Pons (tissue), 1 donor: ENCODE data around the gene AKR1C3.
"Not testable (repeated sequence)": the region's sequence is repeated elsewhere in the genome, so short reads cannot be mapped to it uniquely, and the experiment has no call there.

ENCODE experiments used
- DNase-seq: peaks from one replicate; pipeline ENCODE4 v3.0.0-alpha.2; 2016; ENCODE audit warnings: low spot score

The AKR1C3 gene

DNA sequence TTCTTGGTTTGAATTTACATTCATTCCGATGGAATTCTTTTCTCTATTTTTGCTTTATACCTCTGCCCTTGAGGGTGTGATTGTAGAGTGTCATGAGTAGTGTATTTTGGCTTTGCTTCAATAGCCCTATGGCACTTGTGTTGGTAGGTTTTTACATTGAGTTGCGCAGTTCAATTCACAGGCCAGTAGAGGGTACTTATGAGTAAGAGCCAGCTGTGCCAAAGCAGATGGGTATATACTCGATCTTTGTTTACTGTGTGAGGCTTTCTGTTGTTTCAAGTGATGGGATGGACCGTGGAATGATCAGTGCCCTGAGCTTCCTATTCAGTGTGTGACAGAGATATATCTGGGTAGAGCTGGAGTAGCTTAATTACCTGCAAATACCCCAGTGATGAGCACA is 4.3 kb upstream of the AKR1C3 start:
- no peak for DNase-seq

DNA sequence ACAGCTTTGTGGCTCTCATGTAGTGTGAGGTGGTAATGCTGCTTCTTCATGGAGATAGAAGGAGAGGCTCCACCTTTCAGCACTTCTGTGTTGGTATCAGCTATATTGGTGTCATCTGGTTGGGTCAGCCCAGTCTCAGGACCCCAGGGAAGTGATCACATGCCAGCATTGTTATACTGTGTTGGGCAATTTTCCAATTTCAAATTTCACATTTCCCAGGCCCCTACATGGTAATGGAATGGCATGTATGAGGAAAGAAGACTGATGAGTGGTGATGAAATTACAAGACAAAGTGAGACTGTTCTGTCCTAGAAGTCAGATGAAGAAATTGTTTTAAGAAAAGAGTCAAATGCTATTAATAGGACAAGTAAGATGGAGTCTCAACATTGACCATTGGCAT is 3.7 kb upstream of the AKR1C3 start:
- no peak for DNase-seq

DNA sequence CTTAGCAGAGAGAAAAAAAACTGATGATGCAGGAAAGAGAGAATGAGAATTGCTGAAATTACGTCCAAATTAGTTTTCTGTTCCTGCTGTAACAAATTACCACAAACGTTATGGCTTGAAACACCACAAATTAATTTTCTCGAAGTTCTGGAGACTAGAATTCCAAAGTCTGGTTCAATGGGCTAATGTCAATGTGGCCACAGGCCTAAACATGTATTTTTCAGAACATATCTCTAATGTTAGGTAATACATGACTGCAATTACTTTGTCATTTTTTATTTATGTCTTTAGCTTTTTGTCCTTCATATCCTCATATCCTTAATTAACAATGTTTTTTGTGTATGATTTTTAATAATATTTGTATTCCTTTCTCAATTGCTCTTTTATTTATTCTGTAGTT is 3.0 kb upstream of the AKR1C3 start:
- no peak for DNase-seq

DNA sequence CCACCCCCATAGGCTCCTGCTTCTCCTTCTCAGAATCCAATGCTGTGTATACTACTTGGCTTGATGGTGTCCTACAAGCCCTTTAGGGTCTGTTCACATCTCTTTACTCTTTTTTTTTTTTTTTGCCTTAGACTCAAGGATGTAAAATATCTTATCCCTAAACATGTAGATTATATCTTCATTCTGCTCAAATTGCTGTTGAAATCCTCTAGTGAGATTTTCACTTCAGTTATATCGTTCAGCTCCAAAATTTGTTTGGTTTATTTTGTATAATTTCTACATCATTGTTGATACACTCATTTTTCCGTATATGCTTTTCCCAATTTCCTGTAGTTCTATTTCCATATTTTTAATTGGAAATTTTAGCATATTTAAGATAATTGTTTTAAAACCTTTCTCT is 1.8 kb upstream of the AKR1C3 start:
- no peak for DNase-seq

DNA sequence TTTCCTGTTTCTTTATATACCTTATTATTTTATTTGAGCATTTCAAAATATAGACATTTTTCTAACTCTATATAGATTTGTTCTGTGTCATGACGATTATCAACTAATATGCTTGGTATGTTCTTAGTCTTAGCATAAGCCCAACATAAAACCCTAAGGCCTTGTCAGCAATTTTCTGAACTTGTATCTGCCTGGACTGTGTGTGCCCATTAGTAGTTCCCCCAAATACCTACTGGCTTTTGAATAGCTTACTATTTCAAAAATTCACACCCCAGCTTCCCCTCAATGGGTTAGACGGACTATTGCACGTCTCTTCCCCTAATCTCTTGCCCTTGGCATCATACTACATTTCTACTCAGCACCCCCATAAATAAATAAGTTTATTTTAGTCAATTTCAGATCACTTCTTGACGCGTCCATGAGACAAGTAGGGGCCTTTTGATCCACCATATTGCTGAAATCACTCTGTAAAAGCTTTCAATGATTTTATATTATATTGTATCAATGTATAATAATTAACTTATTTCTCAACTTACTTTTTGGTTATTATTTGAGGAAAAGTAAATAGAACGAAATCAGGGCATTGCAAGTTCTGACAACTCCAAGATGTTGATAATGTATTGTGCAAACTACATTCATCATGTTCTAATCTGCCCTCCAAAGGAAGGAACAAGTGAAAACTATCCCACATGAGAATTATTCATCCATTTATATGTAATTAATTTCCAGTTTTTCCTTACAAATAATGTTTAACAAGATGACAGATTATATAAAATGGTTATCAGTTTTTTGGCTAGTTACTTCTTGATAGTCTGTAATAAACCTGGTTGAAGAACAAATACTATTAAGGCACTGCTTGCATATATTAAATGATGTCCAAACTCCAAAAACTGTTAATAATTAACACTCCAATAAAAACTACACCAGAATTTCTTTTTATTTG is 1.1 kb upstream of the AKR1C3 start:
- DNase-seq, result no peak

DNA sequence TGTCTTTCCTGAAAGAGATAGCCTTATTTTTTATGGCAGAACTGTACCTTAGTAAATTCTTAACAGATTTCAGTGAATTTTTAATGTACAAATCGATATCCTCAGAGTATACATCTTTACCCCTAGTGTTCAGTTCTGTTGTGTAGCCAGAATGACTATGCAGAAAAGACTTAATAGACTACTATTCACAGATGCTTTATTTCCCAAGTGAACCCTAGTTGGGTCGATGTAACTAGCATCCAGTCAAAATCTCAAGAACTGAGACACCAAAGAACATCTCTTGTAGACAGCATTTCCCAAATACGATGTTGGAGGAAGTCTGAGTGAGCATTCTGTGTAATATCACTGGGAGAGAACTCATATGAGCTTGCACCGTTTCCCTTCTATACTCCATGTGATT is 1.5 kb downstream of the AKR1C3 start:
- no peak for DNase-seq

DNA sequence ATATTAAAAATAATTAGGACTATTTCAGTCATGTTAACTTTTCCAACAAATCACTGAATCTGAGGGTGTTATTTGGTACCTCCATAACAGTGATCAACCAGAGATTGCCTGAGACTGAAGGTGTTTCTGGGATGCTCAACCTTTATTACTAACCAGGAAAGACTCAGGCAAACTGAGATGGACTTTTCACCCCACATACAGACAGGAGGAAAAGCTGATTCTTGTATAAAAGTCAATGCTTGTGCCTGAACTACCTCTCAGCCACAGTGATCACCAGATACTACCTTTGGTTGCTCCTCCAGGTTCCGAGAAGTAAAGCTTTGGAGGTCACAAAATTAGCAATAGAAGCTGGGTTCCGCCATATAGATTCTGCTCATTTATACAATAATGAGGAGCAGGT is 1.9 kb downstream of the AKR1C3 start:
- DNase-seq, result no peak

DNA sequence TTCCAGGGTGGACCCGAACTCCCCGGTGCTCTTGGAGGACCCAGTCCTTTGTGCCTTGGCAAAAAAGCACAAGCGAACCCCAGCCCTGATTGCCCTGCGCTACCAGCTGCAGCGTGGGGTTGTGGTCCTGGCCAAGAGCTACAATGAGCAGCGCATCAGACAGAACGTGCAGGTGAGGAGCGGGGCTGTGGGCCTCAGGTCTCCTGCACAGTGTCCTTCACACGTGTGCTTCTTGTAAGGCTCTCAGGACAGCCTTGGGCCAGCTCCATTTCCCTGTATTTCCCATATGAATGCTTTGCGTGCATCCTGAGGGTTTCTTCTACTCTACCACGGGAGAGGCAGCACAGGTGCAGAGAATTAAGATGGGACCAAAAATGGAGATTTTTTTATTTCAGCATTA is 8.3 kb downstream of the AKR1C3 start:
- DNase-seq, result not testable (repeated sequence)

DNA sequence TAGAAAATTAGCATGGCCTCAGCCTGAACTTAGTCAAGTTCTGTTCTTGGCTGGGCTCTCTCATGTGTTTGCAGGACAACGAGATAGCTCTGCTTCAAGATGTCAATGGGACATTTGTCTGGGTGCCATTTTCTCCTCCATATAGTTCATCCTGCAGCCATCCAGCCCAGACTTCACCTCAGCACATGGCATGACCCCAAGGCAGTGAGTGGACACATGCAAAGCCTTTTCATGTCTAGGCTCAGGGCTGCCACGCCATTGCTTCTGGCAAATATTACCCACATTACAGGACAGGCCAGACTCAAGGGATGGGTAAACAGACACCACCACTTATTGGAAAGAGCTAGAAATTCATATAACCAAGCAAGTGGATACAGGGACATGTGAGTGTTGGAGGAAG is 9.3 kb downstream of the AKR1C3 start:
- DNase-seq, result no peak

DNA sequence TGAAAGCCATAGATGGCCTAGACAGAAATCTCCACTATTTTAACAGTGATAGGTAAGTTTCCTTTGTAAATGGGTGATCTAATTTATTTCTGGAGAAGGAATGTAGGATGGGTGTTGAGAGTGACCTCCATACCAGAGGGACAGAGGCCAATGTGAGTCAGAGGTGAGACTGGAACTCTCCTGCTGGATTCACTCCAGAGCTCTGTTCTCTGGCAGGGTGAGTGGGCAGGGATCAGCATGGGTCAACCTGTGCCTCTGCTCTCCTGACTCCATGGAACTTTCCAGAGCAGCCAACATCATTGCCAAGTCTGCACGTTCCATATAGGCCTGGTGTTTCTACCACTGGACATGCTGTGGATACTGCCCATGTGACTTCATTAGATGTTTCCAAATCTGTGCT is 11.4 kb downstream of the AKR1C3 start:
- no peak for DNase-seq

DNA sequence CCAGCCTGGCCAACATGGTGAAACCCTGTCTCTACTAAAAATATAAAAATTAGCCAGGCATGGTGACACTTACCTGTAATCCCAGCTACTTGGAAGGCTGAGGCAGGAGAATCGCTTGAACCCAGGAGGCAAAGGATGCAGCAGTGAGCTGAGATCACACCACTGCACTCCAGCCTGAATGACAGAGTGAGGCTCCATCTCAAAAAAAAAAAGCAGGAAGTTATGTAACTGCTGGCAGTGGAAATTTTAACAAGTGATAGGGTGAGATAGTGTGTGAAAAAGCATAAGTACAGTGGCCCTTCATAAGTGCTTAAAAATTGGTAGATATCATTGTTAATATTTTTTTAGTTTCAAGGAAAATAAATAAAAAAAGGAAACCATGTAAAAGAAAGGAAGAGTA is 12.3 kb downstream of the AKR1C3 start:
- DNase-seq, result no peak

DNA sequence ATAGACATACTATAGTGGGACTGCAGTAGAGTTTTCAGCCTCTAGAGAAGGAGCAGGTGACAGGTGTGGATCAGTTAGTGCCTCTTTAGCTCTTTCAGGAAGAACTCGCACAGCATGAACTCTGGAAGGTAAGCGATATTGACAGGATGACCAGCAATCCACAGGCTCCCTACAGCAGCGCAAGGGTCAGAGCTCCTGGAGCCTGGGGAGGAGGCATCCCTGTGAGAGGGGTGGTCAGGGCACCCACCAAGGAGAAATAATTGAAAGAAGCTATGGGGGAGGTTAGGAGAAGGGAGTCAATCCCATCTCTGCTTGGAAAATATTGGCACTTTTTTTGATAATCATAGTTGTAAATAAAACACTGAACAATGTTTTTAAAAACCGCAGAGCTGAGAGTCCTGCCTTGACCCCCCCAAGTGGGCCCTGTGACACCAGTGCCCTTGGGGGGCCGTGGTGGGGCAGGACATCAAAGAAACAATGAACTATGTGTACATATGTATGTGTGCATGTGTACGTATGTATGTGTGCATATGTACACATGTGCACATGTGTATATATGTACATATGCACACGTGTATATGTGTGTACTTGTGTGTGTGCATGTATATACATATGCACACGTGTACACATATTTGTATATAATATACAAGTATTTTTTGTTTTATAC is 13.8 kb downstream of the AKR1C3 start:
- DNase-seq, result no peak

DNA sequence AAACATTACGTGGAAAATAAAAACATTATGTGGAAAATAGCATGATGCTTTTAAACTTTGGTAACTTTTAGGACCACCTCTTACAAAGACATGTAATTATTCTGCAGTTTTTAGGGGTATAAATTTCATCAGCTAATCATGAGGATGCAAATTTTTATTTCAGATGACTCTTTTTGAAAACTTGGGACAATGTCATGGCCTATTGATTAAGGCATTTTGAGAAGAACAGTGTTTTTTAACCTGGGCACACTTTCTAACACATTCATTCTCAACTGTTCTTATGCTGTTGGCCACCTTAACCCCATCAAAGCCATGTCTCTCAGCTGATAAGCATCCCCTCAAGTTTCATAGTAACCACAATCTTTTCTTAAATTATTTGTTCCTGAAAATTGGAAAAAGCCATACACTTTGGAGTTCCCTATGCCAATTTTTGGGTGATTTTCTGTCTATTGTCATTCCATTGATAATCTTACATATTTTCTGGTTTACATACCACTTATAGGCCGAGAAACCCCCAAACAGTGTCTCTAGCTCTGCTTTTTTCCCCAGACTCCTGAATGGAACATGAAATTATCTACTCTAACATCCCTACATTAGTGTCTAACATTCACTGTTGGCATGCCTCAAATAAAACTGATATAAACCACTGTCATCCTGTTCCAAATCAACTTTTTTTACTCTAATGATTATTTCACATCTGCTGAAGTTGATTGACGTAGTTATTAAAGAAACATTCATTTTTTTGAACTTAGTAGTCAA is 14.6 kb downstream of the AKR1C3 start:
- DNase-seq, result no peak

DNA sequence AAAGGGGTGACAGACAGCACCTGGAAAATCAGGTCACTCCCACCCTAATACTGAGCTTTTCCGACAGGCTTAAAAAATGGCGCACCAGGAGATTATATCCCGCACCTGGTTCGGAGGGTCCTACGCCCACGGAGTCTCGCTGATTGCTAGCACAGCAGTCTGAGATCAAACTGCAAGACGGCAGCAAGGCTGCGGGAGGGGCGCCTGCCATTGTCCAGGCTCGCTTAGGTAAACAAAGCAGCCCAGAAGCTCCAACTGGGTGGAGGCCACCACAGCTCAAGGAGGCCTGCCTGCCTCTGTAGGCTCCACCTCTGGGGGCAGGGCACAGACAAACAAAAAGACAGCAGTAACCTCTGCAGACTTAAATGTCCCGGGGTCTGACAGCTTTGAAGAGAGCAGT is 15.6 kb downstream of the AKR1C3 start:
- not testable (repeated sequence) for DNase-seq

DNA sequence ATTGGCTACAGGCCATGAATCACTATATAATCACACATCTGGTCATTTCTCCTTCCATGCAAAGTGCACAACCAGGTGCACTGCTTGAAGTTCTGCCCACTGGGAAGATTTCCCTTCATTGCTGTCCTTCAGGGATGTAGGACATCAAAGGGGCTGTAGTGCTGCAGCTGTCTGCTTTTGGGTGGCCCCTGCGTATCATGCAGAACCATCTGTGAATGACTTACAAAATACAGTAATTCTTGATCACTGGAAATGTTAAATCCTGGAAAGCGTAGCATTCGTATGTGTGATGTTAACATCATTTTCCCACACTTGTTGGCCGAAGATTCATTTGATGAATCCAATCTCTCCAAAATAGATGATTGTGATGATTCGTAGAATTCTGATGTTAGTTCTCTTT is 22.4 kb downstream of the AKR1C3 start:
- DNase-seq, result no peak

DNA sequence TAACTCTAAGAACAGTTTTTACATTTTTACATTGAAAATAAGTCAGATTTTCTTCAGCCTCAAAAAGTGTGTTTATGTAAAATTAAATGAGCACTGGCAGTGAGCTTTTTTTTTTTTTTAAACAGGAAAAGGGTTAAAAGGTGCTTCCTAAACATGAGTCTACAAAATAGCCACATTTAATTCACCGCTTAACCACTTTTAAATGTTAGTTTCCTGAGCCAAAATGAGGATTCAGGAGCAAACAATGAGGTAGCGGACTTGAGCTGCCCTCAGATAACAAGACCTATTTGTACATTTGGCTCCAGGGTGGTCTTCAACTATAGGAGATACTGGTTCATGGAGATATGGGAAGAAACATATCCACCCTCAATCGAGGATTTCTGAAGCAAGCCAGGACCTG is 22.8 kb downstream of the AKR1C3 start:
- no peak for DNase-seq

DNA sequence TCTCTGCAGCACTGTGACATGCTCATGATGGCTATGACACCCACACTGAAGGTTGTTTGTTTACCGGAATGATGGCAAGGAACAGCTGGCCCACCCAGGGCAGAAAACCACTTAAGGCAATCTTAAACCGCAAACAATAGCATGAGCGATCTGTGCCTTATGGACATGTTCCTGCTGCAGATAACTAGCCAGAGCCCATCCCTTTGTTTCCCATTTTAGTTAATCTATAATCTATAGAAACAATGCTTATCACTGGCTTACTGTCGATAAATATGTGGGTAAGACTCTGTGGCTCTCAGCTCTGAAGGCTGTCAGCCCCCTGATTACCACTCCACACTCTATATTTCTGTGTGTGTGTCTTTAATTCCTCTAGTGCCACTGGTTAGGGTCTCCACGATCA is 25.8 kb downstream of the AKR1C3 start:
- not testable (repeated sequence) for DNase-seq

DNA sequence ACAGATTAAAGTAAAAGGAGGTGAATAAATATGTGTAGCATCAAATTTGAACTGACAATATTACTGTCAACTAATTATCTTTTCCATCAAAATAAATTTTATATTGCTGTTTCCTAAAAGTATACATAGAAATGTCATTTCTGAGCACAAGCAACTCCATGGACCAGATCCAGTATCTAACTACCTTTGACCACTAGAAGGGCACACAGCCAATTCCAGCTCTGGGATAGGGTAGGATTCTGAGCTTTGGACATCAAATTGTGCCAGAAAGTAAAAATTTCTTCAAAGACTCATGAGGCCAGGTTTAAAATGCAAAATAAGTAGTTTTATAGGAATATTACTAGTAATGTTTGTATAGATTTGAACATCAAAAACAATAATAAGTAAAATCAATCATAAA is 29.7 kb downstream of the AKR1C3 start:
- no peak for DNase-seq

DNA sequence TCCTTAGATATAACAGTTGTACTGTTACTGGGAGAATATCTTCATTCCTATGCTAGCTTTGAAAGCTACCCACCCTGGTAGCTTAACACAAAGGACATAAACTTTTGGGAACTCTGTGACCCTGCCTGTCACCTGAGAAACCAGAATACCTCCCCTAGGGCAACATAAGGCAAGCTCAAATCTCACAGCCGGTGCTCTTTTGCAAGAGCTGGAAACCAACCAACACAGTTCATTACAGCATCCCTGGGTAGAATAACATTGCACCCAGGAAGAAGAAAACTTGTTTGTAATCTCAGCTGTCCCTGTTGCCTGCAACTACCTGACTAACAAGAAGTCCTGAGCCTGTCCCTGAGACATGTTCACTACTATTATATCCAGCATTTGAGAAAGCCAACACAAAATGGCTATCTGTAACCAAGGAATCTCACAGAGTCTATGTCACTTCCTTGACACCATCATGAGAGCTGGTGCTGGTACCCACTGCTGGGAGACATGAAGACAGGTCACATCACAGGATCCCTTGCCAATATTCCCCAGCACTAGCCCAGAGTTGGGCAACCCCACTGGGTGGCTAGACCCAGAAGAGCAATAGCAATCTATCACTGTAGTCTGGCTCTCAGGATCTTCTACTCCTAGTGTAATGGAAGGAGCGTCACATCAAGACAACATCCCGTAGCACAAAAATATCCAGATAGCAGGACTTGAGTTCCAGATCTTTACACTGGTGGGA is 31.3 kb downstream of the AKR1C3 start:
- DNase-seq, result no peak

DNA sequence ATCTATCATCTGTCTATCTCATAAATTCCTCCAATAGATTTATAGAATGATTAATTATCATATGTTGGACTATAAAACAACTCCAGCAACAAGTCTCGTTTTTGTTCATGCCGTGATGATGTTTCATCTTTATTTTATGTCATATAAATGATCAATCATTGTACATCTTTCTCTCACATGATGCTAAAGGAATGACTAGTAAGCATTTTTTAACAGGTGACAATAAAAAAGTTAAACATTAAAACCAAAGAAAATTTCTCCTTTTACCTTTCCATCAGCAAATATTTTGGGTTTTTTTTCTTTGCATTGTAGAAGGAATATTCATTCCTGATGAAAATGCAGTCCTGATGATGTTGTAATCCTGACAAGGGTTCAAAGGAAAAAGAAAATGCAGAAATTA is 41.4 kb downstream of the AKR1C3 start:
- no peak for DNase-seq

DNA sequence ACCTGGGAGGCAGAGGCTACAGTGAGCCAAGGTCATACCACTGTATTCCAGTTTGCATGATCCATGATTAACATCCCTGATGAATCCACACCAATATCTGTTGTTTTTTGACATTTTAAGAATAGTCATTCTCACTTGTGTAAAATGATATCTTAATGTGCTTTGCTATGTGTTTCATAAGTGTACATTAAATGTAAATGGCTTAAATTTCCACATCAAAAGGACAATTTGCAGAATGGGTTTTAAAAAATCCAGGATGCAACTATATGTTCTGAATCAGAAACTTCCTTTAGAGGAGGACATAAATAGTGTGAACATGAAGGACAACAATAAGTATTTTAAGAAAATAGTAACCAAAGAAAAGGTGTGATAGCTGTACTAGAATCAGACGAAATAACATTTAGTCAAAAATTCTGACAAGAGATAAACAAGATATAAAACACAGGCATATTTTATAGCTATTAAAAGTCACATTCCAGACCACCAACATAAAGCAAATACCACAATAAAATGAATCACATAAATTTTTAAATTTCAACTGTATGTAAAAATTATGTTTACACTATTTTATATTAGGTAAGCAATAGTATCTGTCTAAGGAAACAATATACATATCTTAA is 42.4 kb downstream of the AKR1C3 start:
- DNase-seq, result no peak

DNA sequence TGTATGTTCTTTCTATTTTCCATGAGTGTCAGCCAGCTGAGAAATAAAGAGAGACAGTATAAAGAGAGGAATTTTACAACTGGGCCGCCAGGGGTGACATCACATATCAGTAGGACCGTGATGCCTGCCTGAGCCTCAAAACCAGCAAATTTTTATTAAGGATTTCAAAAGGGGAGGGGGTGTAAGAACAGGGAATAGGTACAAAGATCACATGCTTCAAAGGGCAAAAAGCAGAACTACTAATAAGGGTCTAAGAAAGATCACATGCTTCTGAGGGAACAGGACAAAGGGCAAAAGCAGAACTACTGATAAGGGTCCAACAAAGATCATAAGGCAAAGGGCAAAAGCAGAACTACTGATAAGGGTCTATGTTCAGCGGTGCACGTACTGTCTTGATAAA is 43.5 kb downstream of the AKR1C3 start:
- not testable (repeated sequence) for DNase-seq
